Stimulated activated CD4-positive, alpha-beta T cell treated with anti-CD3 and anti-CD28 coated beads, TNF-alpha, amount 100 ng/mL, for 24 hours (primary cell): ENCODE results near the gene DCUN1D2.

Experiments
- DNase-seq, 3 experiments: peaks; one replicate each; pipeline ENCODE4 v3.0.0-alpha.2; 2020; ENCODE audit warnings: low read depth in 3 of 3

Gene DCUN1D2

GRCh38 chr13:113519556-113519955 lies 29.0 kb upstream of the DCUN1D2 start:
- no peak for DNase-seq

GRCh38 chr13:113518076-113518803 lies 27.7 kb upstream of the DCUN1D2 start:
- DNase-seq, result no peak

- DNase-seq, result no peak
Measured at GRCh38 chr13:113514847-113515246, 24.3 kb upstream of the DCUN1D2 start.

GRCh38 chr13:113513761-113514160 lies 23.2 kb upstream of the DCUN1D2 start:
- no peak for DNase-seq

- DNase-seq, result no peak
Measured at GRCh38 chr13:113511361-113511760, 20.9 kb upstream of the DCUN1D2 start.

GRCh38 chr13:113510871-113511270 lies 20.4 kb upstream of the DCUN1D2 start:
- no peak for DNase-seq

- DNase-seq, result no peak
Measured at GRCh38 chr13:113509989-113510388, 19.5 kb upstream of the DCUN1D2 start.

GRCh38 chr13:113508521-113509254 lies 18.2 kb upstream of the DCUN1D2 start:
- no peak for DNase-seq

- DNase-seq, result no peak
Measured at GRCh38 chr13:113507505-113508345, 17.2 kb upstream of the DCUN1D2 start.

GRCh38 chr13:113506871-113507388 lies 16.4 kb upstream of the DCUN1D2 start:
- DNase-seq, result no peak

GRCh38 chr13:113506025-113506685 lies 15.6 kb upstream of the DCUN1D2 start:
- no peak for DNase-seq

- no peak for DNase-seq
Measured at GRCh38 chr13:113502686-113503085, 12.2 kb upstream of the DCUN1D2 start.

GRCh38 chr13:113500530-113501265 lies 10.2 kb upstream of the DCUN1D2 start:
- DNase-seq, result no peak

GRCh38 chr13:113499936-113500335 lies 9.4 kb upstream of the DCUN1D2 start:
- DNase-seq, result no peak

GRCh38 chr13:113498905-113499304 lies 8.4 kb upstream of the DCUN1D2 start:
- DNase-seq, result no peak

GRCh38 chr13:113497217-113497616 lies 6.7 kb upstream of the DCUN1D2 start:
- no peak for DNase-seq

GRCh38 chr13:113495494-113496210 lies 5.1 kb upstream of the DCUN1D2 start:
- no peak for DNase-seq

- no peak for DNase-seq
Measured at GRCh38 chr13:113493315-113493951, 2.9 kb upstream of the DCUN1D2 start.

- DNase-seq, result no peak
Measured at GRCh38 chr13:113491982-113492381, 1.5 kb upstream of the DCUN1D2 start.

- DNase-seq, result no peak
Measured at GRCh38 chr13:113491418-113491883, 940 bp upstream of the DCUN1D2 start.
